Umbilical cord (tissue), 2 donors: Measurements from ENCODE around the gene SUCLG2. TPM values are rescaled to one million over a fixed set of nuclear protein-coding genes. Genes with fewer than 3 reads are reported as not detected.
A peak's percentile ranks its signal among the peaks of the same experiment; 100 is the strongest.

Experiments
- DNase-seq: peaks from one replicate; pipeline ENCODE4 v3.0.0-alpha.2; 2015; ENCODE audit warnings: low spot score
- total RNA-seq: library from RNA; depleted of rRNA; stranded (reverse); fragments of >200 nt; gene quantifications from one replicate; pipeline ENCODE4 v1.2.3, GENCODE V29; 2014; ENCODE audit warnings: low replicate concordance; ENCODE audit not compliant: insufficient read depth

The SUCLG2 gene
- total RNA-seq, 1 donor from 2014 or later, result 70.1 TPM

DNA sequence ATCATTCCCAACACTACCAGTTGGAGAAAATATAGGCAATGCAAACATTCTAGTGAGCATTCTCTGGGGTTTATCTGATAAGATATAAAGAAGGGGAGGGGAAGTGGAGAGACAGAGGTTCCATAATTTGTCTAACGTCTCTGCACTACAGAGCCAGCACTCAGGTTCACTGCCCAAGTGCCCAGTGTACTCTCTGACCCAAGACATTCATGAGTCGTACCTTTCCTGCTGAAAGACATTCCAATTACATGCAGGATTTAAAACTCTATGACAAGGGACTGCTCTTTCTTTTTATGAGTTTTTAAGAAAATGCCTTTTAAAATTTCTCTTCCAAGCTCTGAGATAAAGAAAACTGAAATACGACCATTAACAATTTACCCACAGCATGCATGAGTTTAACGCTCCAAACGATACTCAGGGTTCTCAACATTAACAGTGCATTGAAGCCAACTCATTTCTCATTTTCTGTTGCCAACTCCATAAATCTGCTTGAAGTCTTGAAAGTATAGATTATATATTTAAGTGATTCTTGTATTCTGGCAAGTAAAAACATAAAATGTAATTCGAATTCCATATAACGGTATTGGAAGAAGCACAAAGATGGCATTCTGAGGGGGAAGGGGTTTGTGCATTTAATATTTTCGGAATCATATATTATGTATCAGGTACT, 193.4 kb downstream of the SUCLG2 start:
- DNase-seq, result peak; percentile 6

DNA sequence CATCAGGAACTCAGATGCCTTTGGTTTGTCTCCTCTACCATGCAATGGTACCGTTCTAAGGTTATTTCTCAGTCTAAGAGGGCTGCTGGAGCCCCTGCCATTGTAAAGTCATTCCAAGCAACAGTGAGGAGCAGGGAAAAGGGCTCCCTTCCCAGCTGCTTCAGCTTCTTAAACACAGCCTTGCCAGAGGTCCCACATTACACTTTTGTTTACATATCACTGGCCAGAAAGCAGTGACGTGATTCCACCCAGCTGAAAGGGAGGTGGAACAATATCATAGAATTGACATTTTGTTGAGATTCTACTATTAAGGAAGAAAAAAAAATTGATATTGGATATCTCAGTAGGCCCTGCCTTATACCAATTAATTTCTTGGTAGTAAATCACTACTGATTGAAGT, 194.6 kb downstream of the SUCLG2 start:
- no peak for DNase-seq

DNA sequence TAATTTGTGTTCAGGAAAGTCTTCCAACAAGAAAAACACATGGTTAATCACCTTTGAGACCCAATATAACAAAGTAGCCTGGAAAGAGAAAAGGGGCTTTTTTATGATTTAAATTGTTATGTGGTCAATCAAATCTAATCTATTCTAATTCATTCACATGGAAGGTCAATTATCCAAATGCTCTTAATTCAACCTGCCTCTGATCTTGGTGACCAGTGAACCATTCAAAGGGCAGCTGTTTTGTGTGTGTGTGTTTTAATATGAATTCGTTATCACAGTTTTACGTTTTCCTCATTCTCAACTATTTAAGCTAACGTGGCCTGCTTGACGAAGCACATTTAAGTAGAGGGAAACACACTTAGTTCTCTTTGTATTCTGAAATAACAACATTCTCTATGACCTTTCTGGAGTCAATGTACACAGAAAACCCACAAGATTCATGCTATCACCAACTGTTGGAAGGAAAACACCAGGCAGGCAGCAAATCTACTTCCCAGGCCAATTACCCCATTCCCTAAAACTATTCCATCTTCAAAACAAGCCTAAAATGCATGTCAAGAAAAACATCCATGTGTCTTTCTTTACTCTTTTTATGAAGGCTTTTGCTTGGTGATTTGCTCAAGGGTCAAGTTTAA, 195.4 kb downstream of the SUCLG2 start:
- no peak for DNase-seq

DNA sequence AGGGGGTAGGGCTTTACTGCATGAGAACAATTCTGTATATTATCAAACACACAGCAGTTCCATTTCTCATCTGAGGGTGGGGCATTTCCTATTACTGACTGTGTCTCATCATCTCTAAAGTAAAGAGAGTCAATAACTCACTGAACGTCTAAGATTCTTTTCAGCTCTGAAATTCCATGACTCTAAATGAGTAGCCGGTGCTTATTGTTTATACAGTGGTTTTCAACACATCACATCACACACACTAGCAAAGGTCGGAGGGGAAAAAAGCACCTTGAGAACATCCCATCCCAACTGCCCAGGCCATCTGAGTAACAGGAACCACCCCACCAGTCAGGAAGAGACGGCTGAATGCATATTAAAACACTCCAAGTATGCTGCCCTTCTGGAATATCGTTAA, 196.0 kb downstream of the SUCLG2 start:
- no peak for DNase-seq

DNA sequence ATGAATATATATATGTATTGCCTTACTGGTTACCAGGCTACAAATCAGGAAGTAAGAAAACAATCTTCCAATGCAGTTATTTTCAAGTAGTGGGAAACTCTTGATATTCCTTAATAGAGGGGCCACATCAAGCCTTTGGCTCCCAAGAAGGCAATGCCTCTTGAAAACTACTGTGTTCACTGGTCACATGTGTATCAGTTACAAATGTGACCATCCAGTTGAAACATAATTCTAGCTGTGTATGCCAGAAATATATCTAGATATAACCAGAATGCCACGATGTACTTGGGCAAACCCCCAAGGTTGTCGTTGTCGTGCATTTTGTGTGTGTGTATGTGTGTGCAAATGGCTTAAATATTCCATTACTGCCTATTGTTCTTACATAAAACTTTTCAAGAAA, 200.8 kb downstream of the SUCLG2 start:
- DNase-seq, result no peak

DNA sequence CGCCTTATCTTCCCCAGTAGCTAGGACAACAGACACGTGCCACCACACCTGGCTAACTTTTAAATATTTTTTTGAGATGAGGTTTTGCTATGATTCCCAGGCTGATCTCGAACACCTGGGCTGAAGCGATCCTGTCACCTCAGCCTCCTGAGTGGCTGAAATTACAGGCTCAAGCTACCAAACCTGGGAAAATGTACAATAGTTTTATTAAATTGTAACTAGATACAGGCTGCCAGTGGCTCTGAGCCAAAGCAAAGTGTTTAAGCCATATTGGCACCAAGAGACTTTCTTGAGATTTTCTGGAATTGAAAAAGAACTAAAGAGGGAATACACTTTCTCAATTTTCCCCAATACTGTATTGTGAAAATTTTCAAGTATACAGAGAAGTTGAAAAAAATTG, 204.3 kb downstream of the SUCLG2 start:
- no peak for DNase-seq

DNA sequence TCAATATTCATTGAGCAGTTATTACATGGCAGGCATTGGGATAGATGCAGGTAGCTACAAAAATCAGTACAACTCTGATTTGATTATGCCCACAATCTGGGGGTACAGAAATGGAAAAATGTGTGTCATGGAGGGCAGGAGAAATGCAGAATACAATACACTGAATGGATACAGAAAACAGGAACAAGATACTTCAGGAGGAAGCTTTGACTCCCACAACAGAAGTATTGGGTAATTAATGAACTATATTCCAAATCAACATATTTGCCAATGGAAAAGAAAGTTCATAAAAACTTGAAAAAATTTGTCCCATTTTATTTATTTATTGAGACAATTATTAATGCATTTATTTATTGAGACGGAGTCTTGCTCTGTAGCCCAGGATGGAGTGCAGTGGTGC, 207.0 kb downstream of the SUCLG2 start:
- DNase-seq, result no peak

DNA sequence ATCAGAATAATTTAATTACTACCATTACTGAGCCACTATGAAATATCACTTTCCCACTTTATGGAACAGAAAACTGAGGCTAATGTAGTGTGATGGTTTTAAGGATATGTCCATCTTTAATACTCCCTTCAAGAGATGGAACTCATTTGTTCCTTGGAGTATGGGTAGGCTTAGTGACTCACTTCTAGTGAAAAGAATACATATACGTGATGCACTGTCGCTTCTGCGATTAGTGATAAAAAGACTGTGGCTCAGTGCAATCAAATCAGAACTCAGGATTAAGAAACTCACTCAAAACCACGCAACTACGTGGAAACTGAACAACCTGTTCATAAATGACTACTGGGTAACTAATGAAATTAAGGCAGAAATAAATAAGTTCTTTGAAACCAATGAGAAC, 216.6 kb downstream of the SUCLG2 start:
- no peak for DNase-seq

DNA sequence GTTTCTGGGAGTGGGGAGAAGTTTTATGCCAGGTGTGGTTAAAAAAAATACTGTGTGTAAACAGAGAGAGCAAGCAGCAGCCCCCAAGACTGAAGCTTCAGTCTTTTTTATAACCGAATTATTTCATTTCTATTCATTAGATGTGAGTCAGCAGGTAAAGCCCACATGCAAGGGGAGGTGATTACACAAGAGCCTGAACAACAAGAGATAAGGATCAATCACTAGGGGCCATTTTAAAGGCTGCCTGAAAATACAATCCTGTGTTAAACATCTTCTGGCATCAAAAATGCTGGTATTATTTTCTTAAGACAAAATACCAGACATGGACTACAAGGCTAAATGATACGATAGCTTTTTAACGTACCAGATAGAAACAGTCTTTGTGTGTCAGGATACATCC, 217.3 kb downstream of the SUCLG2 start:
- no peak for DNase-seq

DNA sequence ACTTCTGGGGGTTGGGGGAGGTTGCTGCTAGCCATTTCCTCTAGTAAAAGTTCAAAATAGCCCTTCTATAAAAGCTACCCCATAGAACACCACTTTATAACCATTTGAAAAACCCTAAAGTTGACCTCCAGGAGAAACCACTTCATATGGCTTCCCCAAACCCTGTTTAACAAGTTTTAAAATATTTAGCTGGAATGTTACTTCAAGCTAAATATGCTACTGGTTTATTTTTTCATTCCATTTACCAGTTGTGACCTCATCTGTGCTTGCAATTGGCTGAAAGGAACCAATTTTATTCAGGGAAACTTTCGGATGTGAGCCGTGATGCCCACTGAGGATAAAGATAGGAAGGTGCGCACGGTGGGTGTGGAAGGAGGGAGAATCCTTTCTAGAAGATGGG, 221.3 kb downstream of the SUCLG2 start:
- DNase-seq, result no peak

DNA sequence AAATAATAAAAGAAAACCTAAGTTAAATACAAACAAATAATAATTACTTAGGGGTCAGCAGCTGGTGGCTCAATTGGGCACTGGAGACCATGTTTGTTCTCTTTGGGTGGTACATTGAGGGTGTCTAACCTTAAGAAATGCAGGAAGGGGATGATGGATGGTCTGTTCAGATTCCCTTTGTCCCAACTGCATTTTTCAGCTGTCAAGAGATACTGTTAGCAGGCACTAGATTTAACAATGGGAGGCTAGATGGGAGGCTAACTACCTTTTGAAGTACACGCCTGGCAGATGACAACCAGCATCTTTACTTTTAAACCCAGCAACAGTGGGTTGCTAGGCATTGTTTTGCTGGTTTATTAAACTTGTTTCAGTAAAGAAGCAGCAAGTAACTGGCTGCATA, 222.5 kb downstream of the SUCLG2 start:
- no peak for DNase-seq

DNA sequence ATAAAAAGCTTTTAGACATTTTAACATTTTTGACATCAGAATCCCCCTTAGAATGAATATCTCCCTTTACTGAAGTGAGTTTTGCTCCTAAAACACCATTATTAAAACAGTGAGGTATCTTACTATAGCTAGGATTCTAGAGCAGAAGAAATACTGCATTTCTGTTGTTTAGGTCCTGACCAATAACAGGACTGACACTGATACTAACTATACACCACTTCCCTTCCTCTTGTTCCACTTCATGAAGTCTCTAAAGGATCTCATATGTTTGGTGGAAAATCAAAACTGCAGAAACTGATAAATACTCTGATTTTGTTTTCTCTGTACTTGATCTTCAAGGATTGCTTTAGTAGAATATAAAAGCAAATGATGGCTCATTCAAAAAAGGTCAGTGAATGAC, 230.7 kb downstream of the SUCLG2 start:
- DNase-seq, result no peak

DNA sequence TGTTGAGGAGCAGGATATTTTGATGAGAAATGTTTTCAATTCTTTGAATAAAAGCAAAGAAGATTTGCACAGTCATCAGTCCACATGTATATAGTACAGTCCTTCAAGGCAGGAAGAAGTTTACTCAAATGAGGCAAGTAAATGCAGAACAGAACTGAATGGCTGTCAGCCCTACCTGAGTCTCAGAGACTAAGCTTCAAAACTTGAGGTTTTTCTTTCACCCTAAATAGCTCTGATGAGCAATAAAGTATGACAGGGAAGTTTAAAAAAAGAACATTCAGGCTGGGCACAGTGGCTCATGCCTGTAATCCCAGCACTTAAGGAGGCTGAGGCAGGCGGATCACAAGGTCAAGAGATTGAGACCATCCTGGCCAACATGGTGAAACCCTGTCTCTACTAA, 232.5 kb downstream of the SUCLG2 start:
- DNase-seq, result no peak

DNA sequence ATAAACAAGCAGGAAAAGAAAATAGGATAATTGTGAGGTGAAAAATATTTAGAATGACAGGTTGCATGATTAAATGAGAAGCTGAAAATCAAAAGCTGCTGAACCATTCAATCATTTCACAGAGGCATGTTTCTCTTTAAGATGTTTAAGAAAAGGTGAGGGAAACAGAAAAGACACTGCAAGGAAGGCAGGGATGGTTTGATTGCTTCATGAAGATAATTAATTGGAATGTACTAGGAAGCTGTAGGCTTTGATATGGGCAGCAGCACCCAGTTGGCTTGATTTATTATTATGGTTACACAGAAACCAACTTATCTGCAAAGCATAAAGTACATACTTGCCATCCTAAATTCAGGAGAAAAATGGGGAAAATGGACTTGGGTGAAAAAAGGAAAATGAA, 234.6 kb downstream of the SUCLG2 start:
- no peak for DNase-seq

DNA sequence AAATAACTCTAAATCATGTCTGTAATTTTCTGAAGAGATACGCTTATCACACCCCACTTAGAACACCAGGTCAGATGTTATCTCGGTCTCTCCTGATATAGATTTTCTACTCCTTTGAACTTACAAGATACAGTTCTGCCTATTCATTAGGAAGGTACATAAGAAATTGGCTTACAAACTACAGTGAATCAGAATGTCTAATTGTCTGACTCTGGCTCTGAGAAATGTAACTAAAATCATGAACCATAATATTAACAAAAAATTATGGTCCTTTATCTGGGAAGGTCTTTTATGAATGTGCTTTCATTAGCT, 235.2 kb downstream of the SUCLG2 start:
- no peak for DNase-seq

DNA sequence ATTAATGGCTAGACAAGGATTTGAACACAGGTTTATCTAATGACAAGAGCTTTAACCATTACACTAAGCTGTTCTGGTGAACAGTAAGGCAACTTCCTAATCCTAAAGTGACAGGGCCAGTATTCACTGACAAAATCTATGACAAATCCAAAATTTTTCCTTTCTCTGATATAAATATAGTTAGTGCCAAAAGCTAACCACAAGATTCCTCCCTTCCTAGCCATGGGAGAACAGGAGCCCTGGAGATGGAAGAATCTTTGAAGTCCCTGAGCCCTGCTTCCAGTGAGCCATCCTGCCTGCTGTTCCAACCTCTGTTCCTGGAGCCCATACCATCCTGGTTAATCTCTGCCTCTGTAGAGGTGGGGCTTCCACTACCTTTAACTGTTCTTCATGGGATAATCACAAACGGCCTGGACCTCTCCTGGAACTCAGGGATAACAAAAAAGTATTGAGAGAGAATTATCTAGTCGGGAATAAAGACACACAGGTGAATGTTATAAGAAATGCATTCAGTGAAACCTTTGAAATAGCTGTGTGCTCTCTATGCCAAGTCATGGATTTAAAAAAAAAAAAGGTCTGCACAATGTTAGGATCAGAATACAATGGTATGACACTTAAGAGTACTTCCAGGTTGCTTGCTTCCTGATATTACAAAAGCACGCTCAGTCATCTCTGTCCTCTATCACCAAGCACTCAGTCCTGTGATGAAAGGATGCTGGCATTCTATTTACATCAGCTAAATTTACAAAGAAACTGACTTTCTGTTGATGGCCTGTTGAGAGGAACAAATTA, 235.8 kb downstream of the SUCLG2 start:
- DNase-seq, result peak; percentile 43

DNA sequence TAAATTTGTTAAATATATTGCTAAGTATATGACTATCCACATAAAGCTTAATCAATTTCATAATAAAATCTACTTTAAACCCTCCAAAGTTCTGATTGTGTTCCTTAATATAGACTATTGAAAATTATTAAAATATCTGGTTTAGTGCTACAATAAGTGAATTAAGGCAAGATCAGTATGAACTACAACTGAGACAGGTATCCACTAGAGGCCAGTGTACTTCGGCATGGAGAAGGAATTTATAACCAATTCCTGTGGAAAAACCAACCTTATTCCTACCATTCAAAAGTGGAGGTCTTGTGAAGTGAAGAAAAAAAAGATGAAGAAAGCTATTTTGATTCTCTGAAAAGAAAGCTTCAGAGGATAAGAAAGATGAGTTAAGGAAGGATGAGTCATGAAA, 237.7 kb downstream of the SUCLG2 start:
- peak; percentile 39 for DNase-seq

DNA sequence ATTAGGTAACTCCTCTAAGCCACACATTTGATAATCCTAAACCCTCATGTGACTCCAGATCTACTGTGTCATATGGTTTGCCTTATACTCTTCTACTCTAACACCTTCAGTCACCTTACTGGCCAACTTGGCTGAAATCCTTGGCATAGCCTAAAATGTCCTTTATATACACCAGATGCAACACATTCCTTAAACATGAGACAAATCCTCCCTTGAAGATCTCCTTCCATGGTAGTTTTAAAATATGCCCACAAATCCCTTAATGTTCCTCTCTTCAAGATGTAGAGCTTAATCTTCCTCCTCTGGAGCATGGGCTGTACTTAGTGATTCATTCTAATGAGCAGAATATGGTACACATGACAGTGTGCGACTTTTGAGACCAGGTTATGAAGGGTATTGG, 238.9 kb downstream of the SUCLG2 start:
- DNase-seq, result peak; percentile 51

DNA sequence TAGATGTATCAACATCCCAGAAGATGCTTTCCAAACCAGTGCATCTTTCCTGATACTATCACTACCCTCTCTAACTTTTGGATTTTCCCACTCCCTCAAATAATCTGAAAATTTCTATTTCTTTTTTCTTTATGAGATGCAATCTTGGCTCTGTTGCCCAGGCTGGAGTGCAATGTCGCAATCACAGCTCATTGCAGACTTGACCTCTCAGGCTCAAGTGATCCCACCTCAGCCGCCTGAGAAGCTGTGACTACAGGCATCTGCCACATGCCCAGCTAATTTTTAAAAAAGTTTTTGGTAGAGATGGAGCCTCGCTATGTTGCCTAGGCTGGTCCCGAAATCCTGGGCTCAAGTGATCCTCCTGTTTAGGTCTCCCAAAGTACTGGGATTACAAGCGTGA, 239.7 kb downstream of the SUCLG2 start:
- DNase-seq, result peak; percentile 19

DNA sequence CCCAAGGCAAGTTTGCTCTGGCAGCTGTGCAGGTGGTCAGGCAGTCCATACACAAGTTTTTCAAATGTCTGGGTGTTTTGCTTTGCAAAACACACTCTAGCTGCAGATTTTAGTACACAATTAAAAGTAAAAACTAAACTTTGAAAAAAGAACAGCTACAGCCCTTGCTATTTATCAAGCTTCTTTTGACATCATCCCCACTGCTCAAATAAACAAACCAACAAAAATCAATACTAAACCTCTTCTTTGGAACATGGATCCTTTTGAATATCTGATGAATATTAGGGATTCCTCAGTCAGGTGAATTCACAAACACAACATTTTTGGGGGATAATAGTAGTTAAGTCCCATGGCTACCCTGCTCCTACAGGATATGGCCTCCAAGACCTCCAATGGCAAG, 249.2 kb downstream of the SUCLG2 start:
- DNase-seq, result no peak

DNA sequence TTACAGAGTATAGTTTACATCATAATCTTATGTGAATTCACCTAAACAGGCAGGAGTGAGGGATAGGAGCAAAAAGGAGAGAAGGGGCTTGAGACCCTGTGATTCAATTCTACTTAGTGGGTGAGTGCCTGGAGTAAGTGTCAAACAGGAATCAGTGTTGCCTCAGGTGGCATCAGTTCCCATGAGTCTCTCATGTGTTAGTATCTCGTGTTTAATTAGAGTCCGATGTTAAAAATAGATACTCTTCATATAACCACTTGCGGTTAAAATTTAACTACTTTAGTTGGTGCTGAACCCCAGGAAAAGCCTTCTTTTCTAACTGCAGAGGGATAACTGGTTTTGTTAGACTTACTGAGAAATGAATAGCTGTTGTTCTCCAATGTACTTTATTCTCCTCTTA, 251.5 kb downstream of the SUCLG2 start:
- no peak for DNase-seq

DNA sequence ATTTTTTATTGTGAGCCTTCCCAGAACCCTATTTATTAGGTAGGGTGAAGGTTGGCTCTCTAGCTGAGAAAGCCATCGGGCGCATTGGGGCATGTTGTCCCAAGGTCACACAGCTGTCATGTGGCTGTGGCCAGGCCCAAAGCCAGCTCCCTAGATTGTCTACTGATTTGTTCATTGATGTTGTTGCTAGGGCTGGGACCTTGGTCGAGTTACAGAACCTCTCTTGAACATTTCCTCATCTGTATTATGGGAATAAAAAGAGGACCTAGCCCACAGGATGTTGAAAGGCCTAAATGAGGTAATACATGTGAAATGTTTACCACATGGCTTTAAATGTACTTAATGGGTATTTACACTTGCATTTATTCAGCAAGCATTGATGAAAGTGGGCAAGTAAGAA, 252.5 kb downstream of the SUCLG2 start:
- no peak for DNase-seq

DNA sequence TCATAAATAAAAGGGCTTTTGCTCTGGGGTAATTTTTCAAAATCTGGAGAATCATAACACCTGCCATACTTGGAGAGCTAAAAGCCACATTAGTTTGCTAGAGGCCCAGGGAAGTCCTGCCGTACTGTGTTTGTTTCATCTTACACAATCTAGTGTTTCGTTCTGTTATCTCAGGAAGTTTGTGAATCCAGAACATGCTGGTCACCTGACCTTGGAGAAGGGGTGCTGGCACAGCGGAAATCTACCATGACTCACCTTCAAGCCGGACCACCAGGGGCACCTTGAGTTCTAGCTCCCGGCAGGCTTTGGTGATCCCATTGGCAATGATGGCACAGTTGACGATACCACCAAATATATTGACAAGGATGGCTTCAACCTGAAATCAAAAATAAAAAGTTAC, 253.9 kb downstream of the SUCLG2 start:
- DNase-seq, result no peak
